Hepatocyte (in vitro differentiated cells): ENCODE results near the gene SIPA1.

ENCODE experiments used
- CTCF ChIP-seq: fragments of 200-600 bp; sonication (generic); IDR thresholded peaks from 2 replicates; pipeline ENCODE4 v1.5.1; 2016; ENCODE audit warnings: antibody characterized with exemption, mild to moderate bottlenecking; ENCODE audit not compliant: poor library complexity
- EZH2 ChIP-seq: fragments of 200-600 bp; sonication (generic); IDR thresholded peaks from 2 replicates; pipeline ENCODE4 v1.6.1; 2016; ENCODE audit warnings: antibody characterized with exemption, mild to moderate bottlenecking, borderline replicate concordance
- EZH2phosphoT487 ChIP-seq: fragments of 200-600 bp; sonication (generic); IDR thresholded peaks from one replicate; pipeline ENCODE4 v1.6.1; 2018; ENCODE audit warnings: antibody characterized with exemption, mild to moderate bottlenecking, low read depth, moderate library complexity; ENCODE audit not compliant: unreplicated experiment, severe bottlenecking

- no peak for TF ChIP-seq CTCF
- TF ChIP-seq EZH2, result no peak
- TF ChIP-seq EZH2phosphoT487, result no peak
Observed at GRCh38 chr11:65651589-65652510, 13.9 kb downstream of the SIPA1 start.
